Tibial artery (tissue), 4 donors: ENCODE measurements around the gene PRICKLE2.

Experiments used
- DNase-seq, 2 donors: peaks; one replicate each; pipeline ENCODE4 v3.0.0-alpha.2; 2019
- H3K27ac ChIP-seq, 2 donors: fragments of 200-600 bp; sonication (generic) in 1 of 2; 1 replicate in 1 of 2; 2 replicates in 1 of 2; pipeline ENCODE4 v1.5.1; 2018 to 2019; ENCODE audit warnings: mild to moderate bottlenecking in 1 of 2
- H3K27me3 ChIP-seq, 2 donors: fragments of 200-600 bp; sonication (generic) in 1 of 2; one replicate each; pipeline versions ENCODE4 v1.5.1 to v1.6.0; 2016 to 2019
- H3K36me3 ChIP-seq, 3 donors: fragments of 200-600 bp; sonication (generic) in 2 of 3; one replicate each; pipeline ENCODE4 v1.5.1; 2016 to 2019; ENCODE audit warnings: mild to moderate bottlenecking in 2 of 3
- H3K4me1 ChIP-seq, 4 donors: fragments of 200-600 bp; sonication (generic) in 2 of 4; 1 replicate in 3 of 4; 2 replicates in 1 of 4; pipeline ENCODE4 v1.5.1; 2016 to 2019
- H3K4me3 ChIP-seq, 2 donors: fragments of 200-600 bp; sonication (generic) in 1 of 2; 1 replicate in 1 of 2; 2 replicates in 1 of 2; pipeline ENCODE4 v1.5.1; 2018 to 2019; ENCODE audit warnings: mild to moderate bottlenecking in 2 of 2
- H3K9me3 ChIP-seq, 3 donors: fragments of 200-600 bp; sonication (generic) in 1 of 3; one replicate each; pipeline ENCODE4 v1.5.1; 2016 to 2019
- CTCF ChIP-seq, 2 experiments: fragments of 200-600 bp in 1 of 2; fragments of 450-650 bp in 1 of 2; IDR thresholded peaks; one replicate each; pipeline ENCODE4 v1.5.1; 2017 to 2019; ENCODE audit warnings: antibody characterized with exemption in 2 of 2, mild to moderate bottlenecking in 1 of 2, moderate library complexity in 1 of 2
- intact Hi-C: fragments of 100-400 bp; cut with DNase I; formaldehyde crosslinking; loops from one replicate; pipeline ENCODE4 v1.15.0; 2023; ENCODE audit warnings: low total_unique reads

Gene PRICKLE2

GRCh38 chr3:64064804-64065203 is 160.5 kb downstream of the PRICKLE2 start:
- Histone ChIP-seq H3K27me3 (no peaks in the 10 kb centered on the region), H3K9me3 (no peaks in the 10 kb centered on the region), H3K4me1 (no peaks in the 10 kb centered on the region), H3K27ac (no peak overlapping the region), H3K4me3 (no peak overlapping the region), H3K36me3 (no peaks in the 10 kb centered on the region)
- TF ChIP-seq CTCF (IDR thresholded peaks at IDR 0.05), result no peak
- intact Hi-C loops, result no loop called here
- no peak for DNase-seq

DNA sequence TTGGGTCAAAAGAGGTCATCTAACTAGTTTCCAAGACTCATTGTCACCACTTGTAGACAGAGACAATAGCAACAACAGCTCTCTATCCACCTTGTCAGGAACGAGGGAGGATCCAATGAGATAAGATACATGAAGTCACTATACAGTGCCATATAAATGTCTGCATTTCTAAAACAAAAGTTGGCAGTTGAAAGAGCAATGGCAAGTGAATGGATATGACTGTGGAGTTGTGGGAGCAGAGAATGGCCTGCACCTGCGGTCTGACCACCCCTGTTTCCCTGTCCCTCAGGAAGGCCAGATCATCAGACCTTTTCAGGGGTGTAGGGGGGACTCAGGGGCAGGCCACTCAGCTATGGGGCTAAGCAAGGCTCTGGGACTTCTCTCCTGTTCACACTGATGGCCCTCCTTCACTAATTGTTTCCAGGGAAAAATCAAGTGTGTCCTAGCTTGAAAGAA is 161.3 kb downstream of the PRICKLE2 start:
- no peak for TF ChIP-seq CTCF (IDR thresholded peaks at IDR 0.05)
- no peak overlapping the region for H3K4me3 ChIP-seq
- H3K36me3 ChIP-seq, result no peaks in the 10 kb centered on the region
- no peaks in the 10 kb centered on the region for H3K9me3 ChIP-seq
- no peak overlapping the region for H3K27ac ChIP-seq
- intact Hi-C loops, result no loop called here
- H3K4me1 ChIP-seq, result no peaks in the 10 kb centered on the region
- no peaks in the 10 kb centered on the region for H3K27me3 ChIP-seq
- DNase-seq, result no peak

GRCh38 chr3:64063207-64063982 is 161.9 kb downstream of the PRICKLE2 start:
- Histone ChIP-seq H3K9me3 (no peaks in the 10 kb centered on the region), H3K4me1 (no peaks in the 10 kb centered on the region), H3K27me3 (no peaks in the 10 kb centered on the region), H3K27ac (no peak overlapping the region), H3K36me3 (no peaks in the 10 kb centered on the region), H3K4me3 (no peak overlapping the region)
- no peak for DNase-seq
- intact Hi-C loops, result no loop called here
- TF ChIP-seq CTCF (IDR thresholded peaks at IDR 0.05), result no peak

GRCh38 chr3:64061628-64062027 is 163.6 kb downstream of the PRICKLE2 start:
- intact Hi-C loops, result no loop called here
- no peak for TF ChIP-seq CTCF (IDR thresholded peaks at IDR 0.05)
- H3K9me3 ChIP-seq, result no peaks in the 10 kb centered on the region
- DNase-seq, result no peak
- no peak overlapping the region for H3K27ac ChIP-seq
- no peak overlapping the region for H3K4me3 ChIP-seq
- no peaks in the 10 kb centered on the region for H3K4me1 ChIP-seq
- H3K36me3 ChIP-seq, result no peaks in the 10 kb centered on the region
- H3K27me3 ChIP-seq, result no peaks in the 10 kb centered on the region

- DNase-seq, result no peak
- Histone ChIP-seq H3K27ac (no peak overlapping the region), H3K27me3 (no peaks in the 10 kb centered on the region), H3K9me3 (no peaks in the 10 kb centered on the region), H3K4me1 (no peaks in the 10 kb centered on the region), H3K36me3 (no peaks in the 10 kb centered on the region), H3K4me3 (no peak overlapping the region)
- intact Hi-C loops, result no loop called here
- TF ChIP-seq CTCF (IDR thresholded peaks at IDR 0.05), result no peak
Observed at GRCh38 chr3:64059484-64060175, 165.6 kb downstream of the PRICKLE2 start.
